Measurements from ENCODE around the gene UBXN1. TPM values are rescaled to one million over a fixed set of nuclear protein-coding genes. Genes with fewer than 3 reads are reported as not detected.
"Not testable (repeated sequence)": the region's sequence is repeated elsewhere in the genome, so short reads cannot be mapped to it uniquely, and the experiment has no call there.

Gene UBXN1
- polyA plus RNA-seq, 3 donors = 160 to 169 (median 161) TPM

DNA sequence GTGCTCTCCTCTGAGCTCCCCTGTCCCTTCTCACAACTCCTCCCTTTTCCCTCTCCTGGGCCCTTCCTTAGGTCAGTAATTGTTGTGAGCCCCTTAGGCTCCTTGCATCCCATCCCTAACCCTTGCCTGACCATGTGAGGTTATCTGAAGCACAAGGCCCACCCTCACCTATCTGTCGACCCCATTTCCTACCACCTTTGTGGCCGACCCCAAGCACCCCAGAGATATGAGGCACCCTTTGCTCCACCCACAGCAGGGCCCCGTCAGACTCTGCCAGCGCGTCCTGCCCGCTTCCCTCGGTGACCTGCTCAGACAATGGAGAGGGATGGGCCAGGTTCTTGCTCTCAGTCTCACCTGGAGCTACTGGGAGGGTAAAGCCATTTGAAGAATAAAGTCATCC is 29.9 kb upstream of the UBXN1 start:
- DNase-seq (ENCODE audit: low read depth in 3 of 3, low spot score in 2 of 3) = no peak

DNA sequence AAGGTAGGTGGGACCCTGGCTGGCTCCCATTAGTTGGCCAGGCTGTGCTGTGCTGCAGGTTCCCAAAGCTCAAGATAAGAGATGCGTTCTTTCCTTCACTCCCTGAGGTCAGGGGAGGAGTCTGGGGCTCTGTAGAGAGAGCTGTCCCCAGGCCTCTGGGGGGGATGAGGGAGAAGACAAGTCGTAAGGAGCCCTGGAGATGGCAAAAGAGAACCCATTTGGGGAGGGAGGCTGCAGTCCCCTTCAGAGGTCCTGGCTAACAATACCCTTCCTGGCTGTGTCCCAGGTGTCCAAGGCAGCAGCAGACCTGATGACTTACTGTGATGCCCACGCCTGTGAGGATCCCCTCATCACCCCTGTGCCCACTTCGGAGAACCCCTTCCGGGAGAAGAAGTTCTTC is 29.5 kb upstream of the UBXN1 start:
- DNase-seq (ENCODE audit: low read depth in 3 of 3, low spot score in 2 of 3) = no peak

- peak in 1 of 3 donors; percentile 75 for DNase-seq (ENCODE audit: low read depth in 3 of 3, low spot score in 2 of 3)
Measured at GRCh38 chr11:62707277-62707861, 28.5 kb upstream of the UBXN1 start, which contains the start of the genes BSCL2 and GNG3. Gene BSCL2 (minus strand): TSS chr11:62707424. CDS start chr11:62707195, 229 bp downstream. Gene GNG3 (plus strand): TSS chr11:62707676. CDS start chr11:62708296, 620 bp downstream.

DNA sequence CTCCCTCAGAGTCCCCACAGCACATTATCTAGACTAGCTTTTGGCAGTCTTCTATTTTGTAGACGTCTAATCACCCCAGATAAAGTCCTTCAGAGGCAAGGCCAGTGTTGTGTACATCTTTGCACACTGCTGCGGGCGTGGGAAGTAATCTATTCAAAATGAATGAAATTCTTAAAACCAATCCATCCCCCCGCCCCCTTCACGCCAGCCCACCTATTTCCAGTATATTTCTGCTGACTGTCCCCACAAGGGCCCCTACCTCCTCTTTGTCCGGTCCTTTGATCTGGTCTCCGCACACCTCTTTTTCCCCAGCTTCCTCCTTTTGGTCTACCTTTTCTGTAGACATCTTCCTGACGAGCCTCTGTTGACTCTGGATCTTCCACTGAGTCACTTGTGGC is 28.0 kb upstream of the UBXN1 start:
- DNase-seq (ENCODE audit: low read depth in 3 of 3, low spot score in 2 of 3) = no peak

- peak in 2 of 3 donors; percentile 82 to 86 for DNase-seq (ENCODE audit: low read depth in 3 of 3, low spot score in 2 of 3)
Measured at GRCh38 chr11:62705880-62706849, 27.3 kb upstream of the UBXN1 start.

DNA sequence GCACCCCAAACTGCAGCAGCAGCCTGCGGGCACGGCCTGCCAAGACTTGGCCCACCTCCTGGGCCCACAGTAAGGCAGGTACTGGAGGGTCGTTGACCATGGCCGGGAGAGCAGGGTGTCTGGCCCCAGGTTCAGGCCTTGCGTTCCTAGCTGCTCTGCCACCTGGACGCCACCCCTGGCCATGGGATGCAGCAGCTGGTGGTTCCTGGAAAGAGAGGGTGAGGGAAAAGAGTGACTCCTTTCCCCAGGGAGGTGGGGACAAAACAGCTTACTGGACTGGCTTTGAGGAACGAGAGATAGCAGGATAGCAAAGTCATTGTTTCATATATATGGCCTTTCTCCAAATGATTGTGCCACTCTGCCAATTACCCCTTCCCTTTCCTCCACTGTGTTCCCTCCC is 26.5 kb upstream of the UBXN1 start:
- no peak for DNase-seq (ENCODE audit: low read depth in 3 of 3, low spot score in 2 of 3)

GRCh38 chr11:62703921-62704320 is 25.0 kb upstream of the UBXN1 start:
- not testable (repeated sequence) for DNase-seq (ENCODE audit: low read depth in 3 of 3, low spot score in 2 of 3)

- no peak for DNase-seq (ENCODE audit: low read depth in 3 of 3, low spot score in 2 of 3)
Measured at GRCh38 chr11:62702246-62702645, 23.4 kb upstream of the UBXN1 start.

- no peak for DNase-seq (ENCODE audit: low read depth in 3 of 3, low spot score in 2 of 3)
Measured at GRCh38 chr11:62694455-62695167, 15.7 kb upstream of the UBXN1 start.

- not testable (repeated sequence) for DNase-seq (ENCODE audit: low read depth in 3 of 3, low spot score in 2 of 3)
Measured at GRCh38 chr11:62693624-62694023, 14.8 kb upstream of the UBXN1 start.

- no peak for DNase-seq (ENCODE audit: low read depth in 3 of 3, low spot score in 2 of 3)
Measured at GRCh38 chr11:62689421-62690183, 10.7 kb upstream of the UBXN1 start, which contains the start of gene LRRN4CL. Gene LRRN4CL (minus strand): TSS chr11:62689530. CDS start chr11:62688508, 1,022 bp downstream.

DNA sequence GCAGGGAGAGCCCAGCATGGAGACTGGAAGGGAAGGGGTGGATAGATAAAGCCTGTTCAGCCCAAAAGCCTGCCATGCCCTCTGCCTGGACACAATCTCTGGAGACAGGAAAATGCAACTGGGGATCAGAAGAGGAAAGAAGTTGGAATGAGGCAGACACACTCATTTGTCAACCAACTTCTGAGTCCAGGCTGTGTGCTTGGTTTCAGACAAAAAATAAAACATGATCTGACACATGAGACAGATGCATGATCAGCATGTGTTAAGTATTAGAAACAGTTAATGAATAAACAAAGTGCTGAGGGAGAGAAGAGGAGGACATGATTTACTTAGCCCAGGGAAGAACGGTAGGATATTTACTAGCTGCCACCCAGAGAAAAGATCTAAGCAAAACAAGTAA is 9.6 kb upstream of the UBXN1 start:
- no peak for DNase-seq (ENCODE audit: low read depth in 3 of 3, low spot score in 2 of 3)

DNA sequence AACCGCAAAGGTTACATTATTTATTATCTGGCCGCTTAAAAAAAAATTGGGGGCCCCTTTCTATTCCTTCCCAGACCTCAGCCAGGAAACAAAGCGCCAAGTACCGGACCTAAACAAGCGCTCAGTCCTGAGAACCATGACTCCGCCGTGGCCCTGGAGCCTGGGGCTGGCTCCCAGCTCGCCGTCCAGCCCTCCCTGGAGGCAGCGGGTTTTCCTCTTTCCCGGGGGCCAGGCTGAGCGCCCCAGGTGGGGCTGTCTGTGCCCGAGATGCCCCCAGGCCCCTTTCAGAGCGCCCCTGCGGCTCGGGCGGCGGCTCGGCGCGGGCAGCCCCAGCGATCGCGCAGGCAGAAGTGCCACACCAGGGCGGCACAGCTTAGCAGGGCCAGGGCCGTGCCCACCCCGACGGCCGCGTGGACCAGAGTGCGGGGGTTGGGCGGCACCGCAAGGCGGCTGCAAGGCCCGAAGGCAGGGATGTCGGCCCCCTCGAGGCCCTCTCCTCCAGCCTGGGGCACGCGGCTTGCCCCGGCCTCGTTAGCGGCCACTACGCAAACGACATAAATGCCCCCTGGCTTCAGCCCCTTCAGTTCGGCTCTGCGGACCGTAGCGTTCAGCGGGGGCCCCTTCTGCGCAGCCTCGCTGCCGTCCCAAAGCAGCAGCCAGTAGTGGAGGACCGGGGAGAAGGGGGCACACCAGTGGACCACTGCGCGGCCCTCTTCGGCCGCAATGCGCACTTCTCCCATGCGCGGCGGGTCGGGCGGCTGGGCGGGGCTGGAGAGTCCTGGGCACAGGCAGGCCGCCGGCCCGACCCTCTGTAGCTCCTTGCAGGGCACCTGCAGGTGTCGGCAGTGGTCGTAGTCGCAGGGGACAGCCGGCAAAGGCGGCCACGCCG is 8.9 kb upstream of the UBXN1 start:
- no peak for DNase-seq (ENCODE audit: low read depth in 3 of 3, low spot score in 2 of 3)

DNA sequence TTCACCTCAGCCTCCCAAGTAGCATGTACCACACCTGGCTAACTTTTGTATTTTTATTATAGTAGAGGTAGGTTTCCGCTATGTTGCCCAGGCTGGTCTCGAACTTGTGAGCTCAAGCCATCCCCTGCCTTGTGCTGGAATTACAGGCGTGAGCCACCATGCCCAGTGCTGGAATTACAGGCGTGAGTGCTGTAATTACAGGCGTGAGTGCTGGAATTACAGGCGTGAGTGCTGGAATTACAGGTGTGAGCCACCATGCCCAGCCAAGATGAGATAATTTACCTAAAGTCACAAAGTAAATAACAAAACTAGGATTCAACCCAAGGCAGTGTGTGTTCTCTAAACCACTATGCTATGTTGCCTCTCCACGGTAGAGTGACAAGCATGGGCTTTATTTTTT is 3.6 kb upstream of the UBXN1 start:
- no peak for DNase-seq (ENCODE audit: low read depth in 3 of 3, low spot score in 2 of 3)

DNA sequence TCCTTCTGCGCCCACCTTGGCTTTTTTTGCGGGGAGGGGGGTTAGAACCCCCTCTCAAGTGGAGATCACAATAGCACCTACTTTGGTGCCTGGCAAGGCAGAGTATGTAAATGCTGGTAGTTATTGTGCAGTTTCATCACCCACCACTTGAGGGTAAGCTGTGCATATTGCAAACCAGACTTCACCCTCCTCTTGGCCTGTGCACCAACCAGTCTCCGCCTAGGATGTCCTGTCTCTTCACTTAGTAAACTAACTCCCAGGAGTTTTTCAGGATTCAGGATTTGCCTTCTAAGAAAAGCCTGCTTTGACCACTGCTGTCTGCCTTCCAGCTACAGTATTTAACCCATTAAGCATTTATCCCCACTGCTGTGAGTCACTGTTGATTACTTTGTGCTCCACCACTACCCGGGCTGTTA is 2.0 kb upstream of the UBXN1 start:
- no peak for DNase-seq (ENCODE audit: low read depth in 3 of 3, low spot score in 2 of 3)

GRCh38 chr11:62678433-62678769 is 472 bp downstream of the UBXN1 start:
- DNase-seq (ENCODE audit: low read depth in 3 of 3, low spot score in 2 of 3) = no peak

DNA sequence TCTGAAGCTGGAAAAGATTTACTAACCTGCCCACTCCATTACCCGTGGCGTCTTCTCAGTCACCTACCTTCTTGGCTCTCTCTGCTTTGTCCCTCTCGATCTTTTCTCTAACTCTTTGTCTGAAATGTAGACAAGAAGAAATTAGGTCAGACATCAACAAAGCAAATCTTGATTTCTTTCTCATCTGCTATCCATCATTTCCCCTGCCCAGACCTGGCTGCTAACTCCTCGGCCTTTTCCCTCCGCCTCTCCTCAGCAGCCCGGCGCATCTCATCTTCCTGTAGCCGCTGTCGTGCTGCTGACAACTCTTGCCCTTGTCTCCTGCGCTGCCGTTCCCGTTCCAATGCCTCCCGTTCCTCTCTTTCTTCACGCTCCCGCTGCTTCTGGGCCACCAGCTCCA is 1.2 kb downstream of the UBXN1 start:
- no peak for DNase-seq (ENCODE audit: low read depth in 3 of 3, low spot score in 2 of 3)

DNA sequence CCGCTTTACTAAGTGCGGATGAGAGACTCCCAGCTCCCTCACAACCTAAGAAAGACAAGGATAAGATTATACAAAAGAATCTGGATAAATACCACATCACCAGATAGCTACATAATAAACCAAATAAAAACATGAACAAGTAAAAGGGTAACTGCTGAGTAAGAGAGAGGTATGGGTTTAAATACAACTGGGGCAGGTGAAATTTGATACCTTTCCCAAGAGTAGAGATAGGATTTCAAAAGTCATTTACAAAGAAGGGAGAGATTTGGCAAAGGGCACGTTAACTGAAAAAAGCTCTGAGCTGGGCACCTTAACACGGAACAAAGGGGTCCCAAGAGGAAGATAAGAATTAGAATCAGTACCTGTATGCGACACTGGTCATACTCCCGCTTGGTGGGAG is 1.7 kb downstream of the UBXN1 start:
- no peak for DNase-seq (ENCODE audit: low read depth in 3 of 3, low spot score in 2 of 3)

GRCh38 chr11:62676698-62677097 is 2.2 kb downstream of the UBXN1 start:
- DNase-seq (ENCODE audit: low read depth in 3 of 3, low spot score in 2 of 3) = no peak
